NCI-H128 (cell line): Measurements from ENCODE around the gene CCR5AS.
"Not testable (repeated sequence)": the region's sequence is repeated elsewhere in the genome, so short reads cannot be mapped to it uniquely, and the experiment has no call there.

Experiments
- DNase-seq: peaks from one replicate; lab custom pipeline; 2025; ENCODE audit not compliant: unreplicated experiment; lab: John Stamatoyannopoulos, UW

Gene CCR5AS

DNA sequence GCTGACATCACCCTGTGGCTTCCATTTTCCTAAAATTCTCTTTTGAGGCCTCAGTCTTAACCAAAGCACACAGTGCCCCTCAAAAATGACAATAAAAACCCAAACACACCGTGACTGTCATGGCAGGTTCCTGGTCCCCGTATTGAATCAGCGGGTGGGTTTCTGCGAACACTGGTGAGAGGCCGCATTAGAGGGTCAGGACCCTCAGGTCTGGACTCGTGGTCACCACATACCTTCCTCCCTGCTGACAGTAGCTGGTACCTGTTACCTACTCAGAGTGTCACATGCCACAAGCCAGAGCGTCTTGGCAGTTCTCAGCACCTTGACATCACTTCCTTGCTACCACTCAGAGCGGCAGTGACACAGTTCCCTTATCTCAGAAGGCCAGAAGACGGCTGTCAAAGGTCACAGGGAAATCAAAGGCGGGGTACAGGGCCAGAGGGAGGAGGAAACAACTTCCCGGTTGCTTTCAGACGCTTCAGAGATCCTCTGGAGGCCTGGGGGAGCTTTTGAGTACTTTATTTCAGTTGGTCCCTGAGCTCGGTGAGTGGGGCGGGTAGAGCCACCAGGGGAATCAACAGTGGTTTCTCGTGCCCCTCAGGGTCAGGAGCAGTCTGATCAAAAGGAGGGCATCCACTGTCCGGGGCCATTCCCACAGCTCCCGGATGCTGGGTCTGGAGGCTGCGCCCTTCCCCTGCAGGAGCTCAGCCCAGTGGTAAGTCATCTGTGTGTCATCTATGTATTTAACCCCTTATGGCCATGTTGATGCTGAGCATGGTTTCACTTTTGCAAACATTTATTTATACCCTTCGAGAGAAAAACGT lies at the start of gene CCR5AS, which contains the start of gene CCRL2:
Gene CCR5AS (minus strand): TSS at position 279 of the 824 bp plus-strand sequence.
Gene CCRL2 (plus strand): TSS at position 472 of the 824 bp plus-strand sequence. CDS start 821 bp downstream, outside the sequence.
- DNase-seq: no peak

DNA sequence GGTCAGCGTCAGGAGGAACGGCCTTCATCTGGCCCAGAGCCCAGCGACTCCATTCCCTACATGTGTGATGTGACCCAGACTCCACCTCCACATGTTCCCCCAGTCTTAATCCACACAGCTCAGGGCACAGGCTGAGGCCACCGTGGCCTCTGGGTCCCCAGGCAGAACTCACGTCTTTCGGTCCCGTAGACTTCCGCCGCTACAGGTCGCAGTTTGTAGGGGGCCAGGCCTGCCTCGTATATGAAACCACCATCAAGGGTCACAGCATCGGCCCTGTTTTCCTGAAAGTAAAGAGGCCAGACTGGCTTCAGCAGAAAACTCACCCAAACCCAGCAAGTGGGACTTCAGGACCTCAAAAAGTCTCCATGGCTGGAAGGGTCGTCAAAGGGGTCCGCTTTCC lies 49.3 kb upstream of the CCR5AS start:
- DNase-seq: no peak

DNA sequence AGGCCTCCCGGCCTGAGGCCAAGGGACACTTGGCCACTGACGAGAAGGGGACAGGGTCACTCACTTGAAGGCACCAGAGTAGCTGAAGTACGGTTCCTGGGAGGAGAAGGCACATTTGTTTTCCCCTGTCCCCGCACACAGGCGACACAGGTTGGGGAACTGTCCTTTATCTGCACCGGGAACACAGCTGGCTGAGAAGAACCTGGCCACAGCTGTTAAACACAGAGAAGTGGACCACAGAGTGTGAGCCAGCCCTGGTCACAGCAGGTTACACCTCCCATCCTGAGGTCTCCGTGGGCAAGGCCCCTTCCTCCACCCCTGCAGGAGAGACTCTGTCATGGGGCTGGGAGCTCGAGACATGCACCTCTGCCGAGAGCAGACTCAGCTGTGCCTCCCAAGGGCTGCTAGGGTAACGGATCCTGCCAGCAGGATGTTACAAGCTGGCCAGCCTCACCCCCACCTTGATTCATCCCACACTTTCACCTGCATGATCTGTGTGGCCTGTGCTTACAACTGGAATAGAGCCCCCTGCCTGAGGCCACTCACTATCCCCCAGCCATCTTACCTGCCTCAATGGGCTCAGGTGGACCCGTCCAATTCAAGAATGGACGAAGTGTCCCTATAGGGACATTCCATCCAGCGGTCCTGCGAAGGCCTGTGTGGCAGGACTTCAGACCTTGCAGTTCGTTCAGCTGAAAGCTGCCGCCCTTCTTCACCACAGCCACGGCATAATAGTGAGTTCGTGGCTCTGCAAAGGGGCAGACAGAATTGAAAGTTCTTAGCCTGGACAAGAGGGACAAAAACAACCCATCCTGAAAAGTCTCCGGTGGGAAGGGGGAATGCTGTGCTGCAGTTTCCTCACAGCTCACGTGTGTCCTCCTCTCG lies 48.6 kb upstream of the CCR5AS start:
- no peak for DNase-seq

DNA sequence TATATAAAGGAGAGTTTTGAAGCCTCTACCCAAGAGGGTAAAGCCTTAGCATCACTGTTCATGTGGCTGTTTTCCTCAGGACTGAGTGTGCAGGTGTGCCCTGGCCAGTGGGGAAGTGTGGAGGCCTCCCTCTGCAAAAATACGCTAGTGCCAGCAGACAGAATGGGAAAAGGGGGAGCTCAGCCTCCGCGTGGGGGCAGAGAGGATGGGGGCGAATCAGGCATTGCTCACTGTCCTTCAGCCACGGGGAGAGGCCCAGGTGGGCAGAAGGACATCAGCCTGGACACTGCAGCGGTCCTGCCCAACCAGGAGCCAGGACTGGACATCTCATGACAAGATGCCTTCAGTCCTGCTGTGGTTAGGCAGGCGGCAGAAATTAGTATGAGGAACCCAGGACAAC lies 47.7 kb upstream of the CCR5AS start:
- no peak for DNase-seq

DNA sequence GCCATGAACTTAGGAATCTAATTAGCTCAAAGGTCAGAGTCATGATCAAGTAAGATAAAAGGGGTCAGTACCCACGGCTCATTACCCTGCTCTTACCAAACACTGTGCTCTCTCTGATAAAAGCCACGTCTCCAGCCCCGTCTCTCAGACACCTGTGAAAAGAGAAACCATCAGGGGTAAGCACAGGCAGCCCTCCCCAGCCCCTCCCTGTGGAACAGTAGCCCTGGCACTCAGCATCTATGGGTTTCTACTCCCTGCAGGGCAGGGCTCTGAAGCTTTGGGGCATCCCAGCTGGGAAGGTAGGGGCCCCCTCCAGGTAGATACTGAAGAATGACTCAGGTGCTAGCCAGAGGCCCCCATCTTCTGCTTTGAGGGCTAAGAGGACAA lies 47.3 kb upstream of the CCR5AS start:
- no peak for DNase-seq

DNA sequence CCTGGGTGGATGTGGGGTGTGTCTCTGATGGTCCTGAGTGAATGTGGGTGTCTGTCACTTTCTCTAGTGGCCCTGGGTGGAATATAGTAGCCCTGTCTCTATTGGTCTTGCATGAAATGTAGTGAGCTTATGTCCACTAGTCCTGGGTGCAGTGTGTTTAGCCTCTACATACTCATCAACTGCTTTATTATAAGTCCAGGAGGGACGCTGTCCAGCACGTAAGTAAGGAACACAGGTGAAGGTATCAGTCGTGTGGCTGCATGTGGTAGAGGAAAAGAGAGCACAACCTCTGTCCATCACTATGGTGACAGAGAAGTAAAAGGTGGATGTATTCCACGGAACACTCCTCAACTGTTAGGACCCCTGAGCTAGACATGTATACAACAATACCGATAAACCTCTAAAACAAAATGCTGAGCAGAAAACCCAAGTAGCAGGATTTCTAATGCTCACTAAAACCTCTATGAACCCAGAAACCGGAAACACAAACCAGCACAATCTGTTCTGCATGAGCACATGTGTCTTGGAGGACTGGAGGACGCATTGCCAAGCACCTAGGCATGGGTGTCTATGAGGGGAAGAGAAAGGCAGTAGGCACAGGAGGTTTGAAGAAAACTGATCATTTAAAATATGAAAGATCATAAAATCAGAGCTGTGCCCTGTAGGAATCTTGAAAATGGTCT lies 46.8 kb upstream of the CCR5AS start:
- no peak for DNase-seq

DNA sequence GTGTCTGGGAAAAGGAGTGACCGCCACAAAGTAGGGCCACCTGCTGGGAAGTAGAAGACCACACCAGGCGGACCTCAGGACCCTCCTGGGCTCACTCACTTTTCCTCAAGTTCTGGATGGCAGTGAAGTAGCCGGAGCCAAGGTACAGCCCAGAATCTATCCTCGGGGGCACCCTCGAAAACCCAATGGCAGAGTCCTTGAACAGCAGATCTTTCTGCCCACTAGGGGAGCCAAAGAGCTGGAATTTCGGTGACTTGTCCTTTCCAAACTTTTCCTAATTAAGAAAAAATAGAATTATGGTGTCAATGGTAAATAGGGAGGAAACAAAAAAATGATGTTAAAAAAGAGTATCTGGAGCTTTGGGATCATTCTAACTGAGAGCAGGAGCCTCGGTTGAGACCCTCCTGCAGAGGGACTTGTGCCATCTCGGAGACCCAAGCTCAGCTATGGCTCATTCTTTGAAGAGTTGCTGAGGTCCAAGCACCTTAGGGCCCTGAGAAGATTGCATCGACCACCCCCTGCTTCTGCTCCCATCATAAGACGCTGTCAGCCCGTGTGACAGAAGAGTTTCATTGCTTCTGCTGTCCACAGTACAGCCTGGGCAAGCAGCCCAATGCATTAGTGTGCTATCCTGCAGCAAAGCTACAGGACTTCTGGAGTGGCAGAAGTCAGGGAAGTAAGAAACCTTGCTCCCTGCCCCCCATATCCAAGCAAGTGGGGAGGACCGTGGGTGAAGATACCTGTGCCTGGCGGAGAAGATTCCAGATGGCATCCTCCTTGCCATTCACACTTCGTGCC lies 43.1 kb upstream of the CCR5AS start:
- no peak for DNase-seq

DNA sequence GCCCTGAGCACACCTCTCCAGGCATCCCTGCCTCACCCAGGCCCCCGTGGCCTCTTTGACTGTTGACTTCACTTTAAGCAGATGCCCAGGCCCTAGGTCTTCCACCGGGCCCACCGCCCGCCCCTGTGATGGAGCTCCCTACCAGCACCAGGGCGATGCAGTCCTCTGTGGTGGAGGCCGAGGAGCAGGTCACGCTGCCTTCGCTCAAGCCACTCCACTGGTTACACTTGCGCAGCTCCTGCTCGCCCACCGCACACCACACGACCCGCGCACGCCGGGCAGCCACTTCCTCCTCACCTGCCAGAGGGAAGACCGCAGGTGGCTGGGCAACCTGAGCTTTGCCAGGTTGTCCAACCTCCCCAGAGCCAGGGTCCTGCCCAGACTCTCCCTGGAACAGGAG lies 41.9 kb upstream of the CCR5AS start:
- no peak for DNase-seq

DNA sequence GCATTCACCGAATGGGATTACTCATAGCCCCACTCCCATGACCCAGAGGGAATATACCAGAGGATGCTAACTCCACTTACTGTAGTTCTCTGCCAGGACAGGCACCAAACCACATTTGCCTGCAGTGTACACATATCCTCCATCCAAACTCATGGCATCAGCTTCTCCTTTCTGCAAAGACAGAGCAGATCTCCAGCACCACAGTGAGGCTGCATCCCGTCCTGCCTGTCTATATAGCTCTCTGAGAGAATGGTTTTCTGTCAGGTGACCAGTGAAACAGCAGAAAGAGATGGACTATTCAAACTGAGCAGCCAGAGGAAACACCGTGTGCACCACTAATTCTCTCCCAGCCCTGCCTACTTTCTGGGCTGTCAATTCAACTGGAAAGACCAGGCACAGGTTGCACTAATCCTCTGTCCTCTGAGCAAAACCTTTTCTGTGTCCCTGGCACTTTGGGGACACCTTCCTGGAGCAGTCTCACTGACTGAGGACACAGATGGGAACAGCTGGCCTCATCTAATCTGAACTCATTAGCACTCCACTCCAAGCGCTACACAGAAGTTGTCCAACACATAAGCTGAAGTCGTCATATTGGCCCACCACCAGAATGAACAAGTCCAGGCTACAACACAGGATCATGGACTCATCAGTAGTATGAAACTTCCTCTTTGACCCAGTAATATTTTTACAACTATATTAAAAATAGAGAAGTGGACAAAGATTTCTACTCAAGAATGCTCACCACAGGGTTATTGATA lies 40.5 kb upstream of the CCR5AS start:
- no peak for DNase-seq

DNA sequence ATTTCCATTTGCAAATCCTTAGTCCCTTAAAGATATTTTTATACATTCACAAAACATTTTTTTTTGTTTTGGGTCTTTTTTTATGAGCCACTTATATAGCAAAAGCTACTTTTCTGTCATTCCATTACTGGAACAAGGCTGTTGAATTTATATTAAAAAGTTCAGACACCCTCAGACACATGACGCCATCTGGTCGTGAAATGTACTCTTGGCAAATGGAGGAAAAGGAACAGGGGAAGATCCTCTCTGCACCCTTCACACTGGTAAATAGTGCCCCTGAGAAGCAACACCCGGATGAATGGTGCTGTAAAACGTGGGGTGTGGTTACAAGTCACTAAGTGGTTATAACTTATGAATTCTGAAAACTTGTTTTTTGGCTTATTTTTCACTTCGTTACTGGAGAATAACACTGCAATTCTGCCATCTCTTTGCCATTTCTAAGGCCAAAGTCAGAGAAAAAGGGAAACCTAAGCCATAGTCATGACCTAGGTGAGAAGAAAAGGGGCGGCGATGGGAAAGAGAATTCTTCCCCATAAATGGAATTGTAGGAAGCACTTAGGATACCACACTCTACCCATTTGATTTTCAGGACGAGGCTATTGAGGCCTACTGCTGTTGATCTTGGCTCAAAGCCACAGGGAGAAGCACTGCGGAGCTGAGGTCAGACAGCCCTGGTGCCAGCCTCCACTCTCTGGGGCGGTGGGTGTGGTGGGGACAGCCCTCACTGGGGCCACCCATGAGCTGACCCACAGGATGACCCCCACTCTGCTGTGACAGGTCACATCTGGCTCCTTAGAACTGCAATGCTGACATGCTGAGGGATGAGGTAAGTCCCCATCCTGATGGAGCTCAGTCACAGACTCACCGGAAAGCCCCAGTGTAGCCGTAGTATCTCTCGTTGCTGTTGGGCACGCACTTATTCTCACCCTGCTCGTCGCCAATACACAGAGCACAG lies 36.0 kb upstream of the CCR5AS start:
- DNase-seq: peak; percentile 14

DNA sequence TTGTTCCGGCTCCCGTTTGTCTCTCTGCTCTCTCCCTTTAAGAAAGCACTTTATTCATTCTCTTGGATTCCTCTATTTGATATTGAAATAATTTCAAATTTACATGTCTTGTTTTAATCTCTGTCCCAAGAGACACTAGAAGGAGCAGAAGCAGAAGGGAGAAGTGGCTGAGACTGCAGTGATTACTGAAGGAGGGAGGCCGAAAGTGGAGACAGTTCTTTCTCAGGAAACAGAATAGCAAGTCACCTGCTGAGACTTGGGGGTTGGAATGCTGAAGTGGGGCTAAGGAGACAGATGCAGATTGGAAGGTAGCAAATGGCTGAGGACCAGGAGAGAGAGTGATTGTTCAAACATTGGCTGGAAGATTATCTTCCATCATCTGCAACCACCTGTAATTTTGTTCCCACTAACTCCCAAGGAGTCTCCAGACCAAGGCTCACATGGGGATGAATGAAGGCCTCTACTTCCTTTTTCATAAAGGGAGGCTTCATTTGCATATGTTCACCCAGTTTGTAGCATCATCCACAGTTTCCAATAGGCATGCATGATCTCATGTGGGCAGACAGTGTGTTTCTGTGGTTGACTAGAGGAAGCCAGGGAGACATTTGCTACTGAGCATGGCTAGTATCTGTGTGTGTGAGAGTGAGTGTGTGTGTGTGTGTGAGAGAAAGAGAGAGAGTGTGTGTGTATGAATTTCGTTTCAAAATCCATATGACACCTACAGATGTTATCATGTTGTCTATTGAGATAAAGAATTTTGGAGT lies 33.8 kb upstream of the CCR5AS start:
- no peak for DNase-seq

DNA sequence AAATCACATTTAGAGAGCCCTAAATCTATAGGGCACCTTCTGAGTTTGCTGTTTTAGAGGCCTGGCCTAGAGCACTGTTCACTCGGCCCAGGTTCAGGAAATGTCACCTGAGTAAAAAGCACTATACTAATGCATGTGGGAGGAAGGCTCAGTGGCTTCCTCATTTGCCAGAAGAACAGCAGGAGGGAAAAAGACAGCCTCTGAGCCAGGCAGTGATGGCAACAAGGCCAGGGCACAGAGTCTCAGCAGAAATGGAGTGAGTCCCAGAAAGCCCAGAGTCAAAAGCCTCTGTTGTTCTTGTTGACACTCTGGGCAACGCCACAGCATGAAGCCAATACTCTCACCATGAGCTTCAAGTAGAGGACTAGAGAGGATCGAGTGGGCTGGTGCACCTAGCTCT lies 32.0 kb upstream of the CCR5AS start:
- no peak for DNase-seq

DNA sequence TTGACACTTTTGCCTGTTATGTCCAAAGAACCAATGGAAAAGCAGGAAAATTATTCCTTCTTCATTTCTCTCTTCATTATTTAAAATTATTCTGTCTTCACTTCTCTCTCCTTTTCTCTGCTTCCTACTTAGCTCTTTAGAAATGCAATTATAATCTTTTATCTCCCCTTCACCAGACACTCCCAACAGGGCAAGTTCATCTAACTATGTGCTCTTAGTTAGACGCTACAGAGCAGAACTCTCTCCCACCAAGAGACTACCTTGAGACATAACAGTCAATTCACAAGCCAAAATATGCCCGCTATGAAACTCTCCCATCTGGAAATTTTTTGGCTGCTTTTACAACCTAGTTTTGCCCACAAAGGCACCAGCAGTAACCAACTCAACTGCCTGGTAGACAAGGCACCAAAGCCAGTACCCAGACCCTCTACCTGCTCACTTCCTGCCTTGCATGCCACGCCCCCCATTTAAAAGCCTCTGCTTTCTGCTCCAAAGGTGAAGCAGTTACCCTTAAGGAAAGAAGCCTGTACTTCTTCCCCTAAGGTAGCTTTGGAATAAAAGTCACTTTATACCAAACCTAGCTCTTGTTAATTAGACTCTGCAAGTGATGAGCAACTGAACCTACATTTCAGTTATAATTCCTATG lies 28.3 kb upstream of the CCR5AS start:
- no peak for DNase-seq

DNA sequence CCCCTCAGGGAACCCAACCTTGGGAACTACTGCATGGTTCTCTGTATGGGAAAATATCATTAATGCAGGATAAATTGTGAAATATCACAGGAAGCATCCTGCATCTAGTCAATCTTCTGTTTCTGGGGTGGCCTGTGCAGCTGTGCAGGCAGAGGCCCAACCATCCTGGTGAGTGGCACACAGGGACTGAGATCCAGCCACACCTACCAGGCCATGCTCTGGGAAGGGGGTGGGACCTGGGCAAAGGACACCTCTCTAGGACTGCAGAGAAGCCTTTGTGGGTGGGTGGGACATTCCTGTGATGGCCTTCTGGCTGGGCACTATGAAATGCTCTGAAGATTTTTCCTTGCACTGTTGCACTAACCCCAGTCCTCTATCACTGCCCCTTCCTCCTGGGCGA lies 27.0 kb upstream of the CCR5AS start:
- no peak for DNase-seq

DNA sequence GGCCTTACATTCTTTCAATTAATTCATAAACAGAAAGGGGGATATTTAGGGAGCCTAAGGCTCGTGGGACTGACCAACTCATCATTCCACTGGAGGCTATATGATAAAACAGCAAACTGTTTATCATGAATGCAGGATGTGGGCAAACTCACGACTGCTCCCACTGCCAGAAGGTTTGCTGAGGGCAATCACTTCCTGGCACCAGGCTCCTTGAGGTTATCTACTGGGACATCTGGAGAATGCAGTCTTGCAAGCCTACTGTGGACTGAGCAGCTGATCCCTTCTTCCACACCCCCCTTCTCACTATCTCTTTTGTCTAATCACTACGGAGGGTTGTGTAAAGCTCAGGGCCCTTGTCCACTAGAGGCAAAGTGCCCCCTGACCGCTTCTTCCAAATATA lies 26.3 kb upstream of the CCR5AS start:
- DNase-seq: not testable (repeated sequence)

DNA sequence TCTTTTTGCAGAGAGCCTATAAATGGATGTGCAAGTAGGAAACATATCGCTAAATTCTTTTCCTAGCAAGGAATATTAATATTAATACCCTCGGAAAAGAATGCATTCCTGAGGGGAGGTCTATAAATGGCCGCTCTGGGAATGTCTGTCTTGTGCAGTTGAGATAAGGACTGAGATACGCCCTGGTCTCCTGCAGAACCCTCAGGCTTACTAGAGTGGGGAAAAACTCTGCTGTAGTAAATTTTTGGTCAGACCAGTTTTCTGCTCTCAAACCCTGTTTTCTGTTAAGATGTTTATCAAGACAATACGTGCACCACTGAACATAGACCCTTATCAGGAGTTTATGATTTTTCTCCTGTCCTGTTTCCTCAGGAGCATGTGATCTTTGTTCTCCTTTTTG lies 25.0 kb upstream of the CCR5AS start:
- DNase-seq: not testable (repeated sequence)

DNA sequence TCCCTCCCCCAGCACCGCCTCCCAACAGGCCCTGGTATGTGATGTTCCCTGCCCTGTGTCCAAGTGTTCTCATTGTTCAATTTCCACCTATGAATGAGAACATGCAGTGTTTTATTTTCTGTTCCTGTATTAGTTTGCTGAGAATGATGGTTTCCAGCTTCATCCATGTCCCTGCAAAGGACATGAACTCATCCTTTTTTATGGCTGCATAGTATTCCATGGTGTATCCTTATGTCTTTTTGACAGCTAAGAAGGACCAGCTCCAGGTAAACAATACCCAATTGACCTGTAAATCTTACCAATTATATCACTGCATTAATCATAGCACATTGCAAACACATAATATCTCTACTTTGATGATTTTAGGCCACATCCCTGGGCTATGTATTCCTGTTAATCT lies 24.0 kb upstream of the CCR5AS start:
- not testable (repeated sequence) for DNase-seq

DNA sequence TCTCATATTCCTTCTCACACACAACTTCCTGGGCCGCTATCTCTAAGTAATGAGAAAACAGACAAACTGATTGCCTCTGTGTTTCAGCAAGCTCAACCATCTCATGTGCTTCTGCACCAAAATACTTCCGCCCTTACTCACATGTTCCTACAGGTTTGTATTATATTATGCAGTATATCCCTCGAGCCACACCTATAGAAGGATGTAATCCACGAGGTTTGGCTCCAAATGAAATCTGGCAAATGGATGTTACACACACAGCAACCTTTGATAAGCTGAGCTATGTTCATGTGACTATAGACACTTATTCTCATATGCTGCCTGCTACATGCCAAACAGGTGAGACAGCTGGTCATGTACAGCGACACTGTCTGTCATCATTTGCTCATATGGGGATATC lies 22.8 kb upstream of the CCR5AS start:
- no peak for DNase-seq
